GM19467 (cell line): ENCODE results near the gene KCNH1.
"Not testable (repeated sequence)": the region's sequence is repeated elsewhere in the genome, so short reads cannot be mapped to it uniquely, and the experiment has no call there.

Source experiments
- ATAC-seq: cut with Tn5 transposase; IDR thresholded peaks from one replicate; pipeline ENCODE4 v1.9.1; 2021; ENCODE audit warnings: mild to moderate bottlenecking, moderate library complexity; ENCODE audit not compliant: unreplicated experiment

The KCNH1 gene

DNA sequence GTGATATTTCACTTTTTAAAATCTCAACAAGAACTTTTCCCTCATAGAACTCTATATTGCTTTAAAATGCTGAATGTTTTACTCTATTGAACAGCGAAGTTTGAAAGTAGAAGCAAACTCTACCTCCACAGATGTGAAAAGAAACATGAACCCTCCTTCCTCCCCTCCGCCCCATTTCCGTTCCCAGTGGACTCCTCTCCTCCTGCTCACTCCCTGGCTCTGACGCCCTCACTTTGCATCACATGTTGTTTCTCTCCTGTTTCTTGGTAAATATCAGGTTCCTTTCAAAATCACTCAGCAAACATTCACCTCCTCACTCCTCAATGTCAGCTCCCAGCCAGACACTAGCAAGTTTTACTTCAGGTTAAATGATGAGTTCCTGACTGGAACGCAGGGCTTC lies 34.6 kb downstream of the KCNH1 start:
- no peak for ATAC-seq

DNA sequence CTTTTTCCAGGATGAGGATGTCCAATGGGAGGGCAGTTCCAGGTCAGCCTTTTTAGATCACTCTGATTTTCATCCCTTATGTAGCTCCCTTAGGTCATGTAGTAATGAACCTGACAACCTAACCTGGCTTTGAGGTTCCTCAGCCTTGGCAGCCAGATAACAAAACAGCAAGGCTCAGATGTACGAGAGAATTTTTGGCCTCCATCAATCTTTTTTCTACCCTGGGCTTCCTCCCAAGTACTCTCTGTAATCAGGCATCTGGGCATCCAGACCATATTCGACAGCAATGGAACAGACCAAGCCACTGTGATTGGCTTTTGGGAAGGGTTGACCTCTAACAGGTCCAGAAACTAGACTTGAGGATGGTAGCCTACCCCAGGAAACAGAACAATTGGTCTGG lies 38.6 kb downstream of the KCNH1 start:
- no peak for ATAC-seq

GRCh38 chr1:211092955-211093354 lies 41.0 kb downstream of the KCNH1 start:
- ATAC-seq: no peak

DNA sequence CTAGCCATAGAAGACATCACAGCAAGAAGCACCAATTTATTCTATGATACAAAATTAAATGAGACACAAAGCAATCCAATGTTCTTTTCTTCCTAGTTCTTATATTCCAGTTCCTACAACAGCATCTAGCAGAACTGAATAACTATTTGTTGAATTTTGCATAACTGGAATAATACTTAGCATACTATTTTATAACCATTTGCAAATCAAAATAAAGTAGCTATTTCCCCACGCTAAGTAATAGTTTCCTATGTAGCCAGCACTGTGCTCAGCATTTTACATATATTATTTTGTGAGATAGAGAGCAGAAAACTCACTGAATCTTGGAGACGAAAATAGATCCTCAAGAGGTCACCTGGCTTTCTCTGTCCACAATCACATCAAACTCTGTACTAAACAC lies 42.1 kb downstream of the KCNH1 start:
- ATAC-seq: no peak

GRCh38 chr1:211089536-211089935 lies 44.4 kb downstream of the KCNH1 start:
- ATAC-seq: no peak

- ATAC-seq: no peak
Measured at GRCh38 chr1:211088156-211088555, 45.8 kb downstream of the KCNH1 start.

DNA sequence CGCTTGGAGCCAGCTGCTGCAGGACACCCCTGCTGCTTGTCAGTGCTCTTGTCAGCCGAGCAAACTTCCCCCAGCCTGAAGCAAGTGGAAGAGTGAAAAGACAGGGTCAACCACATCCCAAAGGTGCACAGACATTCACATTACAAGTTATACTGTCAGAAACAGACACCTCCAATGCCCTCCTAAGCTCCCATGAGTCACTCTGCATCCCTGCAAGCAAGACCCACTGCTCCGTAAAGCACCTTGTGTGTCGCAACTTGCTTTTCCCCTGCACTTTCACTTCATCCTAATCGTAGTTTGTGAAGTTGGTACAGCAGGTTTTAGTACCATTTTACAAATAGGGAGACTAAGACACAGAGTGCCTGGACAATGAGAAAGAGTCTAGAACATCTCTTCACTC lies 51.1 kb downstream of the KCNH1 start:
- no peak for ATAC-seq

DNA sequence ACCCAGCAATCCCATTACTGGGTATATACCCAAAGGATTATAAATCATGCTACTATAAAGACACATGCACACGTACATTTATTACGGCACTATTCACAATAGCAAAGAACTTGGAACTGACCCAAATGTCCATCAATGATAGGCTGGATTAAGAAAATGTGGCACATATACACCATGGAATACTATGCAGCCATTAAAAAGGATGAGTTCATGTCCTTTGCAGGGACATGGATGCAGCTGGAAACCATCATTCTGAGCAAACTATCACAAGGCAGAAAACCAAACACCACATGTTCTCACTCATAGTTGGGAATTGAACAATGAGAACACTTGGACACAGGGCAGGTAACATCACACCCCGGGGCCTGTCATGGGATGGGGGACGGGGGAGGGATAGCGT lies 52.5 kb downstream of the KCNH1 start:
- ATAC-seq: not testable (repeated sequence)

- ATAC-seq: no peak
Measured at GRCh38 chr1:211068976-211069375, 65.0 kb downstream of the KCNH1 start.

GRCh38 chr1:211066781-211067384 lies 67.1 kb downstream of the KCNH1 start:
- no peak for ATAC-seq

DNA sequence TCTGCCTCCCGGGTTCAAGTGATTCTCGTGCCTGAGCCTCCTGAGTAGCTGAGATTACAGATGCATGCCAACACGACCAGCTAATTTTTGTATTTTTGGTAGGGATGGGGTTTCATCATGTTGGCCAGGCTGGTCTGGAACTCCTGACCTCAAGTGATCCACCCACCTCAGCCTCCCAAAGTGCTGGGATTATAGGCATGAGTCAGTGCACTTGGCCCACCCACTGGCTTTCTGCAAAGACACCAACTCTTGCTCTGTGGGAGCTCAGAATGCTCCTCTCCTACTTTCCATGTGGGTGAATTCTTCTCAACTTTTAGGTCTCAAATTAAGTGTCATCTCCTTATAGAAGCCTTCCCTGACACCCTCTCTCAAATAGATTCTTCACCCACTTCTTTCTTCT lies 92.1 kb downstream of the KCNH1 start:
- ATAC-seq: not testable (repeated sequence)

- no peak for ATAC-seq
Measured at GRCh38 chr1:211037095-211037494, 96.9 kb downstream of the KCNH1 start.

- no peak for ATAC-seq
Measured at GRCh38 chr1:211036381-211037060, 97.4 kb downstream of the KCNH1 start.

DNA sequence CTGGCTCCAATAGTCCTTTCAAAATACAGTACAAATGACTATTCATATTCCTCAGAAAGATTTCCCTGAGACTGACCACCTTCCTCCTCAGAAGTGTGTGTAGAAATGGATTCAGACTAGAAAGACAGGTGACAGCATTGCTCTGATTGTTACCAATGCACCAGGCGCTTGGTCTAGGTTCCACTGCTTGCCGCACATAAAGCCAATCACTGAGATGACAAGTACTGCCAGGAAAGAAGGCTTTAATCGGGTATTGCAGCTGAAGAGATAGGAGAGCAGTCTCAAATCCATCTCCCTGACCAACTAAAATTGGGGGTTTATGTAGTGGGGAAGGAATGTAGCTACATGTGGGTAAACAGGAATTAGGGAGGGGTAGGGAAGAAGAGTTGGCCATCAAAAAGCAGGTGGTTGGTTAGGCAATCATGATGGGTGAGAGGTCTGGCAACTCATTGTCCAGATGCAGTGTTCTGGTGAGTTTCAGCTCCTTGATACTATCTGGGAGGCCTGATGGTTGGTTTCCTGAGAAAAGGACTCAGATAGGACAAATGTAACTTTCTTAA lies 98.0 kb downstream of the KCNH1 start:
- ATAC-seq: no peak

- no peak for ATAC-seq
Measured at GRCh38 chr1:211033921-211034525, 99.9 kb downstream of the KCNH1 start.

GRCh38 chr1:211024901-211025300 lies 109.0 kb downstream of the KCNH1 start:
- no peak for ATAC-seq

- no peak for ATAC-seq
Measured at GRCh38 chr1:211019266-211019665, 114.7 kb downstream of the KCNH1 start.

GRCh38 chr1:211018690-211019089 lies 115.3 kb downstream of the KCNH1 start:
- no peak for ATAC-seq

DNA sequence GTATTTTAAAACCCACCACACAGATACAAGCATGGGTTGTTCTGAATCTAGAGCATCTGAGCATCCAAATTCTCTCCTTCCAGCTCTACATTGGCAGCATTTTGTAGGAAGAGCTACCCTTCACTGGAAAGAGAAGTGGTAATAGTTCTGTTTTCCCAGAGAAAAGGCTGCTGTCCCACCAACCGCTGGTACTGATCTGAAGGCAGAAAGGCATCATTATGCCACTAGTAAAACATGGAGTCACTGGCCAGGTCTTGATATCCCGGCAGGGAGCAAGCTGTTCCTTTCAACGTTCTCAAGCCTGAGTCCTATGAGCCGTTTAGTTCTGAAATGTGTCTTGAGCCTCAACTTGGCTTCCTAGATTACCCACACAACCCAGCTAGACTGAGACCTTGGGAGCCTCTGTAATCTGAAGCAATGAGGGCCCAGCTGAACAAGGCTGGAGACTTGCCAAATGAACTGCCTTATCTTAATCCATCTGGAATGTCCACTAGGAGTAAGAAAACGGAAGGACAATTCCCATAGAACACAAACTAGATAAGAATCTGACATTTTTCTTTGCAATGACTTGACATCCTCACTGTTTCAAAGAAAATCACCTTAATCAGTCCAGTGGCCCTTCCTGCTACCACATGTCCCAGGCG lies 116.8 kb downstream of the KCNH1 start:
- ATAC-seq: no peak

DNA sequence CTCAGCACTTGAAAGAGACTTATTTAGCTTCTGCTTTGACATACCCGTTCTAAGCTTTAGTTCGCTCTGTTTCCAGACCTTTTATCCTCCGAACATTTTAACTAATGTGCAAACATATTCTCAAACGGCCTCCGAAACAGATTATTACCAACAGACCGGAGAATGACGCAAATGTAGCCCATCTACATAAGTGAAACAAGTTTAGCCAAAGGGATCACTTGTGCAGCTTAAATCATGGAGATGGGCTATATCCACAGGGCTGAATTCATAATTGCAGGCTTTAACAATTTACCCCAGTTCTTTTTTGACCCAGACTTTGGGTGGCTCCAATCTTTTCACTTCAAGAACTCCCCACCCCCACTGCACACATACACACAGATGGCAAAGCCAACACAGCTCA lies 119.7 kb downstream of the KCNH1 start:
- ATAC-seq: no peak

DNA sequence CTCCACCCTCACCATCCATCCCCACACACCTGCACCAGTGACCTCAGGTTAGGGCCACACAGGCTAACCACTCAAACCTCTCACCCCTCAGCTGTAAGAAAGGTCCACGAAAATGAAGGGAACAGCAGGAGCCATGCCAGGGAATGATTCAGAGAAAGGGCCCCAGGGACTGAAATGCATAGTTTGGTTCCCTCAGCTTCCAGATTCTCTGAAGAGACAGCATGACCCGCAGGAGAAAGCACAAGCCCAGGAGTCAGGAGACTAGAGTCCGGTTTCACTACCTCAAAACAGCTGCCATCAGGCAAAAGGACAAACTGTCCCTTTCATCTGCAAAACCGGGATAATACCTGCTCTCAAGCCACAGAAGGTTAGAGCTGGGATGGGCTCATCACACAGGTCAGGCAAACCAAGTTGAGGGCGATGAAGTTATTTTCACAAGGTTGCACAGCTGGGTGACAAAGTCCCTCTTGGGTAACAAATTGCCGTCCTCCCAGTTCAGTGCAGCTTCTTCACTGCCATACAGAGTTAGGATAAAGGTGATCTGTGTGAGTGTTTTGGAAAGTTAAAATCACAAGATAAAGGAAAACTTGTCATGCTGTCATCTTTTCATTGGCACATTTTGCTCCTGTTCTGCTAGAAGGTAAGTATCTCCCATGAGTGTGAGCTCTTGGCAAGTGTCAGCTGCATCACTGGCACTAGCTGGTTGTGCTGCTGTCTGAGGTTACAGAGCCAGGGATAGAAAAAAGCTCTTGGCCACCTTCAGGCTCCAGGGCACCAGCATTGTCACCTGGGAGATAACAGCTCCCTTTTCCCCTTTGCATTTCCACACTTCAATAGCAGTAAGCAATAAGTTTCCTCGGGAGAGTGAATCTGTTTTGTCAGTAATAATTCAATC lies 120.4 kb downstream of the KCNH1 start:
- no peak for ATAC-seq
